Osteocyte (in vitro differentiated cells): ENCODE data around the gene PHLDA1. TPM values are rescaled to one million over a fixed set of nuclear protein-coding genes. Genes with fewer than 3 reads are reported as not detected.

Experiments used
- DNase-seq: peaks from one replicate; pipeline ENCODE4 v3.0.0; 2021; ENCODE audit warnings: mixed read lengths; ENCODE audit not compliant: unreplicated experiment; ENCODE audit errors: extremely low spot score
- H3K27ac Mint-ChIP-seq: one replicate; pipeline ENCODE4 v1.8.0; 2021; ENCODE audit warnings: mild to moderate bottlenecking, mixed read lengths; ENCODE audit not compliant: unreplicated experiment
- H3K27me3 Mint-ChIP-seq: one replicate; pipeline ENCODE4 v1.8.0; 2021; ENCODE audit warnings: mixed read lengths; ENCODE audit not compliant: unreplicated experiment
- H3K36me3 Mint-ChIP-seq: one replicate; pipeline ENCODE4 v1.8.0; 2021; ENCODE audit warnings: mixed read lengths; ENCODE audit not compliant: unreplicated experiment
- H3K4me1 Mint-ChIP-seq: one replicate; pipeline ENCODE4 v1.8.0; 2021; ENCODE audit warnings: mixed read lengths; ENCODE audit not compliant: unreplicated experiment
- H3K4me3 Mint-ChIP-seq: one replicate; pipeline ENCODE4 v1.8.0; 2021; ENCODE audit warnings: mild to moderate bottlenecking, moderate library complexity, mixed read lengths; ENCODE audit not compliant: unreplicated experiment
- H3K9me3 Mint-ChIP-seq: one replicate; pipeline ENCODE4 v1.8.0; 2021; ENCODE audit warnings: mixed read lengths; ENCODE audit not compliant: unreplicated experiment
- total RNA-seq: library from RNA; stranded (reverse); gene quantifications from 2 replicates; pipeline ENCODE4 v1.2.1, GENCODE V29; 2021
- TF ChIP-seq, protein P1 (sequence below): fragments of 200-600 bp; sonication (generic); IDR thresholded peaks from 2 replicates; pipeline ENCODE4 v1.5.0; 2021; ENCODE audit warnings: antibody characterized with exemption, mild to moderate bottlenecking, moderate library complexity

PHLDA1 gene
- total RNA-seq, 1 donor from 2014 or later, result 53.7 TPM

DNA sequence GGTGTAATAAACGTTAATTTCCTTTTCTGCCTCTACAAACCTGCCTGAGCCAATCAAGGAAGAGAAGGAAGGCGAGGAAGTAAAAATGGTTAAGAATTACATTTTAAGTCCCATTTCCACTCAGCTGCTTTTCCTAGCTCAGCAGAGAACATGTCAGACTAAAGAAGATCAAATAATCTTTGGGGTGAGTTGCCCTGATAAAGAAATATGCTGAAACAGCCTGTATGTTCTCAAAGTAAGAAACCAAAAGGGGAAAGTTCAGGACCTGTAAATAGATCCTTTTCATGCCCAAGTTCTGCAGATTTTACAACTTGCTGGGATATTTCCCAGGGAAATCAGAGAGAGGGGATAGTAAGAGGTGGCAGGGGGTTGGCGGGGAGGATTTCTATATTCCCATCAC is 55.5 kb downstream of the PHLDA1 start:
- H3K36me3 Mint-ChIP-seq, result no peaks in the 10 kb centered on the region
- H3K4me1 Mint-ChIP-seq, result peaks cover 57% of the 10 kb centered on the region
- H3K9me3 Mint-ChIP-seq, result no peaks in the 10 kb centered on the region
- no peak overlapping the region for H3K4me3 Mint-ChIP-seq
- H3K27ac Mint-ChIP-seq, result peak overlapping the region; percentile 96
- TF ChIP-seq, protein P1, sequence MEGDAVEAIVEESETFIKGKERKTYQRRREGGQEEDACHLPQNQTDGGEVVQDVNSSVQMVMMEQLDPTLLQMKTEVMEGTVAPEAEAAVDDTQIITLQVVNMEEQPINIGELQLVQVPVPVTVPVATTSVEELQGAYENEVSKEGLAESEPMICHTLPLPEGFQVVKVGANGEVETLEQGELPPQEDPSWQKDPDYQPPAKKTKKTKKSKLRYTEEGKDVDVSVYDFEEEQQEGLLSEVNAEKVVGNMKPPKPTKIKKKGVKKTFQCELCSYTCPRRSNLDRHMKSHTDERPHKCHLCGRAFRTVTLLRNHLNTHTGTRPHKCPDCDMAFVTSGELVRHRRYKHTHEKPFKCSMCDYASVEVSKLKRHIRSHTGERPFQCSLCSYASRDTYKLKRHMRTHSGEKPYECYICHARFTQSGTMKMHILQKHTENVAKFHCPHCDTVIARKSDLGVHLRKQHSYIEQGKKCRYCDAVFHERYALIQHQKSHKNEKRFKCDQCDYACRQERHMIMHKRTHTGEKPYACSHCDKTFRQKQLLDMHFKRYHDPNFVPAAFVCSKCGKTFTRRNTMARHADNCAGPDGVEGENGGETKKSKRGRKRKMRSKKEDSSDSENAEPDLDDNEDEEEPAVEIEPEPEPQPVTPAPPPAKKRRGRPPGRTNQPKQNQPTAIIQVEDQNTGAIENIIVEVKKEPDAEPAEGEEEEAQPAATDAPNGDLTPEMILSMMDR, result no peak
- no peaks in the 10 kb centered on the region for H3K27me3 Mint-ChIP-seq
- DNase-seq, result no peak

DNA sequence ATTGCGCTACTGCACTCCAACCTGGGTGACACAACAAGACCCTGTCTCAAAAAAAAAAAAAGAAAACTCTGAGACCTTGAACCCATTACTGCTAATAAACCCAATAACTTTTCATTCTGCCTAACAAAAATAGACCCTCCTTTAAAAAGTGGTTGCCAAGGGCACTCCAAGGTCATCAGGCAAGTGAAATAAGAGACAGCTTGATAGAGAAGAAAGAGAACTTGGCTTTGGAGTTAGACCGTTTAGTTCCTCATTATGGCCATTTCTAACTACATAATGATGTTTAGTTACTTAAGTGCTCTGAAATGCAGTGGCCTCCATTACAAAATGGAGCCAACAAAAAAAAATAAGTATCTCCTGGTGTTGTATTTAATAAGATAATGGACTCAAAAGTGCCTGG is 55.9 kb downstream of the PHLDA1 start:
- H3K4me3 Mint-ChIP-seq, result no peak overlapping the region
- no peaks in the 10 kb centered on the region for H3K9me3 Mint-ChIP-seq
- H3K27me3 Mint-ChIP-seq, result no peaks in the 10 kb centered on the region
- peaks cover 57% of the 10 kb centered on the region for H3K4me1 Mint-ChIP-seq
- no peak for DNase-seq
- TF ChIP-seq, protein P1, result no peak
- H3K27ac Mint-ChIP-seq, result peak overlapping the region; percentile 96
- no peaks in the 10 kb centered on the region for H3K36me3 Mint-ChIP-seq

Other genes starting within 250 kb of the PHLDA1 start
- 542 and 552 TPM in 2 replicates for gene NAP1L1, start 52.9 kb upstream of the PHLDA1 start, total RNA-seq